ENCODE data around the gene CTSZ.

Gene CTSZ

GRCh38 chr20:59033093-59033492, 26.0 kb upstream of the CTSZ start:
- DNase-seq: no peak
- in situ Hi-C loops (cut with HindIII; ENCODE audit: low pct_ligation_motif_present, low pct_unique_long_range_greater_than_20kb, low sequenced_read_pairs): no loop called here

- DNase-seq: peak; percentile 52
Observed at GRCh38 chr20:59032713-59033059, 25.6 kb upstream of the CTSZ start.

GRCh38 chr20:59032023-59032712, 25.1 kb upstream of the CTSZ start, which contains the start of gene ATP5F1E:
Gene ATP5F1E (minus strand): TSS chr20:59032335. CDS start chr20:59032251, 84 bp downstream.
- DNase-seq: peak; percentile 91
- in situ Hi-C loops (cut with HindIII; ENCODE audit: low pct_ligation_motif_present, low pct_unique_long_range_greater_than_20kb, low sequenced_read_pairs): no loop called here

More at GRCh38 chr20:59032713-59033059, 25.6 kb upstream of the CTSZ start:
- in situ Hi-C loops (cut with HindIII; ENCODE audit: low pct_ligation_motif_present, low pct_unique_long_range_greater_than_20kb, low sequenced_read_pairs): no loop called here

- DNase-seq: peak; percentile 5
- in situ Hi-C loops (cut with HindIII; ENCODE audit: low pct_ligation_motif_present, low pct_unique_long_range_greater_than_20kb, low sequenced_read_pairs): no loop called here
Observed at GRCh38 chr20:59031564-59032022, 24.5 kb upstream of the CTSZ start.

GRCh38 chr20:59030911-59031563, 24.0 kb upstream of the CTSZ start:
- in situ Hi-C loops (cut with HindIII; ENCODE audit: low pct_ligation_motif_present, low pct_unique_long_range_greater_than_20kb, low sequenced_read_pairs): no loop called here
- no peak for DNase-seq

GRCh38 chr20:59028812-59029211, 21.8 kb upstream of the CTSZ start:
- DNase-seq: no peak
- in situ Hi-C loops (cut with HindIII; ENCODE audit: low pct_ligation_motif_present, low pct_unique_long_range_greater_than_20kb, low sequenced_read_pairs): no loop called here

GRCh38 chr20:59027741-59028320, 20.8 kb upstream of the CTSZ start:
- DNase-seq: no peak
- in situ Hi-C loops (cut with HindIII; ENCODE audit: low pct_ligation_motif_present, low pct_unique_long_range_greater_than_20kb, low sequenced_read_pairs): no loop called here

GRCh38 chr20:59026904-59027740, 20.1 kb upstream of the CTSZ start:
- in situ Hi-C loops (cut with HindIII; ENCODE audit: low pct_ligation_motif_present, low pct_unique_long_range_greater_than_20kb, low sequenced_read_pairs): no loop called here

GRCh38 chr20:59025511-59025910, 18.5 kb upstream of the CTSZ start:
- DNase-seq: no peak
- in situ Hi-C loops (cut with HindIII; ENCODE audit: low pct_ligation_motif_present, low pct_unique_long_range_greater_than_20kb, low sequenced_read_pairs): no loop called here

More at GRCh38 chr20:59026904-59027740, 20.1 kb upstream of the CTSZ start:
- DNase-seq: no peak

- in situ Hi-C loops (cut with HindIII; ENCODE audit: low pct_ligation_motif_present, low pct_unique_long_range_greater_than_20kb, low sequenced_read_pairs): no loop called here
- no peak for DNase-seq
Observed at GRCh38 chr20:59025086-59025485, 18.0 kb upstream of the CTSZ start.

- DNase-seq: no peak
- in situ Hi-C loops (cut with HindIII; ENCODE audit: low pct_ligation_motif_present, low pct_unique_long_range_greater_than_20kb, low sequenced_read_pairs): no loop called here
Observed at GRCh38 chr20:59024111-59024530, 17.1 kb upstream of the CTSZ start.

GRCh38 chr20:59023616-59024015, 16.6 kb upstream of the CTSZ start:
- in situ Hi-C loops (cut with HindIII; ENCODE audit: low pct_ligation_motif_present, low pct_unique_long_range_greater_than_20kb, low sequenced_read_pairs): no loop called here
- no peak for DNase-seq

- DNase-seq: no peak
- in situ Hi-C loops (cut with HindIII; ENCODE audit: low pct_ligation_motif_present, low pct_unique_long_range_greater_than_20kb, low sequenced_read_pairs): no loop called here
Observed at GRCh38 chr20:59022754-59023153, 15.7 kb upstream of the CTSZ start.

GRCh38 chr20:59020938-59021551, 14.0 kb upstream of the CTSZ start:
- in situ Hi-C loops (cut with HindIII; ENCODE audit: low pct_ligation_motif_present, low pct_unique_long_range_greater_than_20kb, low sequenced_read_pairs): no loop called here
- no peak for DNase-seq

- in situ Hi-C loops (cut with HindIII; ENCODE audit: low pct_ligation_motif_present, low pct_unique_long_range_greater_than_20kb, low sequenced_read_pairs): no loop called here
- no peak for DNase-seq
Observed at GRCh38 chr20:59019217-59019616, 12.2 kb upstream of the CTSZ start, which contains the start of gene TUBB1. Gene TUBB1 (plus strand): TSS chr20:59019429. CDS start chr20:59019523, 94 bp downstream.

GRCh38 chr20:59018817-59019216, 11.8 kb upstream of the CTSZ start:
- no peak for DNase-seq
- in situ Hi-C loops (cut with HindIII; ENCODE audit: low pct_ligation_motif_present, low pct_unique_long_range_greater_than_20kb, low sequenced_read_pairs): no loop called here

- in situ Hi-C loops (cut with HindIII; ENCODE audit: low pct_ligation_motif_present, low pct_unique_long_range_greater_than_20kb, low sequenced_read_pairs): no loop called here
Observed at GRCh38 chr20:59017493-59018231, 10.6 kb upstream of the CTSZ start.

More at GRCh38 chr20:59017493-59018231, 10.6 kb upstream of the CTSZ start:
- DNase-seq: no peak
